ENCODE results near the gene PARN. TPM values are rescaled to one million over a fixed set of nuclear protein-coding genes. Genes with fewer than 3 reads are reported as not detected.

PARN gene
- total and polyA plus RNA-seq, 4 donors, result 12.3 to 44.4 (median 25.2) TPM

DNA sequence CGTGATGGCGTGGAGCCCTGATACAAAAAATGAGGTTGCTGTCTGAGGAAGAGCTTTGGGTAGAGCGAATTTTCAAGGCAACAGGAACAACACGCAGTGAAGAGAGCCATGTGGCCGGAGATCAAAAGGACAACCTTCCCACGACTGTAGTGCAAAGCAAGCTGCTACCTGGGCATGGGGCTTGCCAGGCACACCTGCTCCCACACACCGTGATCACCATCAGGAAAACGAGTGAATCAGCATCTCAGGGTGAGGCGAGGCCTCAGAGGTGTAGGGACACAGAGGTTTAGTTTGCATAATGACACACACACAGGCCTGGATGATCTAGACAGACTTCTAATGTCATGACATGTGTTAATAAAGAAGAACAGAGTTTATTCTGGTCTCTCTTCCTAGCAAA lies 65.7 kb downstream of the PARN start:
- TF ChIP-seq, protein P1, sequence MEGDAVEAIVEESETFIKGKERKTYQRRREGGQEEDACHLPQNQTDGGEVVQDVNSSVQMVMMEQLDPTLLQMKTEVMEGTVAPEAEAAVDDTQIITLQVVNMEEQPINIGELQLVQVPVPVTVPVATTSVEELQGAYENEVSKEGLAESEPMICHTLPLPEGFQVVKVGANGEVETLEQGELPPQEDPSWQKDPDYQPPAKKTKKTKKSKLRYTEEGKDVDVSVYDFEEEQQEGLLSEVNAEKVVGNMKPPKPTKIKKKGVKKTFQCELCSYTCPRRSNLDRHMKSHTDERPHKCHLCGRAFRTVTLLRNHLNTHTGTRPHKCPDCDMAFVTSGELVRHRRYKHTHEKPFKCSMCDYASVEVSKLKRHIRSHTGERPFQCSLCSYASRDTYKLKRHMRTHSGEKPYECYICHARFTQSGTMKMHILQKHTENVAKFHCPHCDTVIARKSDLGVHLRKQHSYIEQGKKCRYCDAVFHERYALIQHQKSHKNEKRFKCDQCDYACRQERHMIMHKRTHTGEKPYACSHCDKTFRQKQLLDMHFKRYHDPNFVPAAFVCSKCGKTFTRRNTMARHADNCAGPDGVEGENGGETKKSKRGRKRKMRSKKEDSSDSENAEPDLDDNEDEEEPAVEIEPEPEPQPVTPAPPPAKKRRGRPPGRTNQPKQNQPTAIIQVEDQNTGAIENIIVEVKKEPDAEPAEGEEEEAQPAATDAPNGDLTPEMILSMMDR (IDR thresholded peaks at IDR 0.05; ENCODE audit: control extremely low read depth, extremely low read depth), result no peak
- ATAC-seq (ENCODE audit: insufficient read depth, low FRiP score) (no peak), DNase-seq (no peak)
- H3K4me1 ChIP-seq (ENCODE audit: control insufficient read depth in 5 of 5, insufficient read depth in 5 of 5, low read length in 5 of 5), result peaks cover 2 to 18% (median 3%) of the 10 kb centered on the region in 5 donors
- H3K9ac ChIP-seq (ENCODE audit: insufficient read depth in 1 of 2, low read length in 2 of 2), result no peak overlapping the region
- WGBS, 2 donors, result 67 to 90% methylated on average over 9 of the region's 9 CpGs
- peaks cover 0 to 2% (median under 1%) of the 10 kb centered on the region in 4 donors for H3K36me3 ChIP-seq (ENCODE audit: control insufficient read depth in 4 of 4, insufficient read depth in 4 of 4, low read length in 4 of 4)
- no peaks in the 10 kb centered on the region for H3K9me3 ChIP-seq (ENCODE audit: control insufficient read depth in 4 of 4, insufficient read depth in 3 of 4, low read length in 3 of 4)
- H3K4me3 ChIP-seq, result no peak overlapping the region
- H3K27ac ChIP-seq (ENCODE audit: low read depth in 1 of 2, low read length in 1 of 2), result peak overlapping the region in 1 of 2 donors; percentile 17
- no peaks in the 10 kb centered on the region for H3K27me3 ChIP-seq (ENCODE audit: control insufficient read depth in 3 of 3, insufficient read depth in 3 of 3, low read length in 2 of 3)

DNA sequence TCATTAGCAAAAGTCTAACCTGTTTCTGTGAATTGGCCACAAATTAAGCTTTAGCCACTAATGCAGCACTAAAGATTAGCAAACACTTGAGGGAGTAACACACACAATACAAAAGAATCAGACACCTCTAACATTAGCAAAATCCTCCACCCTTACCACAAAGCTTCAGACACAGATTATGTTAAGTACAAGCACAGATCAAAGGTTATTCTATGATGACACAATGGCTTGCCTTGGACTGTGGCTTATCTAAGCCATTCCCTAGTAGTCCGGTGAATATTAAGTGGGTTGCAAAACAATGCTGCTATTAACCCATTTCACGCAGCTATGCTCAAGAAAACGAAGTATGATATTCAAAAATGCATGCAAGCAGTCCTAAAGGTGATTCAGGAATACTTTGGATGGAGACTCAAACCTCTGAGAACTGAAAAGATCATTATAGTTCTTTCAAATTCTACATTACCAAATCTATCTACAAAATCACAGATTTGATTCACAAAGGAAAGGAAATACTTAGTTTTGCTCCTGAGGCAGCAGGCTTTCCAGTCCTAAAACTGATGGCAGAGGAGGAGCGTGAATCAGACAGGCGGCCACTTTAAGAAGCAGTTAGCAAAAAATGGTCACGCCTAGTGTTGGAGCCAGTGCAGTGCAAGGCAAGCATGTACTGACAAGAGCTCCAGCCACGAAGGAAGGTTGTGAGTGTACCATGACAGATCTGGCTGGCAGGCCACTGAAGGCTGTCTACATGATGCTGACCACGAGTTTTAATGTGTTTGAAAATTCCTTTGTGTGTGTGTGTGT lies 67.2 kb downstream of the PARN start:
- no peak overlapping the region for H3K9ac ChIP-seq (ENCODE audit: insufficient read depth in 1 of 2, low read length in 2 of 2)
- H3K9me3 ChIP-seq (ENCODE audit: control insufficient read depth in 4 of 4, insufficient read depth in 3 of 4, low read length in 3 of 4), result no peaks in the 10 kb centered on the region
- DNase-seq (peak in 1 of 3 donors; percentile 7), ATAC-seq (ENCODE audit: insufficient read depth, low FRiP score) (no peak)
- H3K36me3 ChIP-seq (ENCODE audit: control insufficient read depth in 4 of 4, insufficient read depth in 4 of 4, low read length in 4 of 4), result peaks cover 0 to 2% (median under 1%) of the 10 kb centered on the region in 4 donors
- no peaks in the 10 kb centered on the region for H3K27me3 ChIP-seq (ENCODE audit: control insufficient read depth in 3 of 3, insufficient read depth in 3 of 3, low read length in 2 of 3)
- H3K4me3 ChIP-seq, result no peak overlapping the region
- WGBS, 2 donors, result 65 to 83% methylated on average over 8 of the region's 8 CpGs
- TF ChIP-seq, protein P1 (IDR thresholded peaks at IDR 0.05; ENCODE audit: control extremely low read depth, extremely low read depth), result no peak
- peaks cover 2 to 18% (median 3%) of the 10 kb centered on the region in 5 donors for H3K4me1 ChIP-seq (ENCODE audit: control insufficient read depth in 5 of 5, insufficient read depth in 5 of 5, low read length in 5 of 5)
- H3K27ac ChIP-seq (ENCODE audit: low read depth in 1 of 2, low read length in 1 of 2), result no peak overlapping the region

DNA sequence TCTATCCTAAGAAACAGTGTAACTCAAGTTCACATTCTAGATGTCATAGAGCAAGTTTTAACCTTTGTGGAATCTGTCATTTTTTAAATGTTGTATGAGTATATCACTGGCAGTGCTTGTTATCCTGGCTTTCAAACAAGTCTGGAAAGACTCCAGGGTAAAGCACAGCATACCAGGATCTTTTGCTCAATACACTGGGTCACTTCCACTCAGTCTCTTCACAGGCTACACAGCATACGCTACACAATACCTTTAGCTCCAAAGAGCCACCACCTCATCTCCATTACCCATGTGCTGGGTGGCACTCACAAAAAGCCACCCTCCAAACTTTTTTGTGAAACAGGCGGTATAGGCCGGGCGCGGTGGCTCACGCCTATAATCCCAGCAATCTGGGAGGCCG lies 69.5 kb downstream of the PARN start:
- H3K4me1 ChIP-seq (ENCODE audit: control insufficient read depth in 5 of 5, insufficient read depth in 5 of 5, low read length in 5 of 5), result peaks cover 1 to 9% (median 3%) of the 10 kb centered on the region in 5 donors
- H3K27me3 ChIP-seq (ENCODE audit: control insufficient read depth in 3 of 3, insufficient read depth in 3 of 3, low read length in 2 of 3), result no peaks in the 10 kb centered on the region
- H3K9me3 ChIP-seq (ENCODE audit: control insufficient read depth in 4 of 4, insufficient read depth in 3 of 4, low read length in 3 of 4), result no peaks in the 10 kb centered on the region
- H3K9ac ChIP-seq (ENCODE audit: insufficient read depth in 1 of 2, low read length in 2 of 2), result peak overlapping the region in 1 of 2 donors; percentile 11
- ATAC-seq (ENCODE audit: insufficient read depth, low FRiP score) (no peak), DNase-seq (peak in 1 of 3 donors; percentile 10)
- TF ChIP-seq, protein P1 (IDR thresholded peaks at IDR 0.05; ENCODE audit: control extremely low read depth, extremely low read depth), result no peak
- WGBS, 2 donors, result 91 to 93% methylated on average over 7 of the region's 7 CpGs
- H3K27ac ChIP-seq (ENCODE audit: low read depth in 1 of 2, low read length in 1 of 2), result no peak overlapping the region
- peaks cover 0 to 3% (median under 1%) of the 10 kb centered on the region in 4 donors for H3K36me3 ChIP-seq (ENCODE audit: control insufficient read depth in 4 of 4, insufficient read depth in 4 of 4, low read length in 4 of 4)
- H3K4me3 ChIP-seq, result no peak overlapping the region

Measured in lung (tissue), 12 donors.